ENCODE data around the gene HINFP.

HINFP gene

DNA sequence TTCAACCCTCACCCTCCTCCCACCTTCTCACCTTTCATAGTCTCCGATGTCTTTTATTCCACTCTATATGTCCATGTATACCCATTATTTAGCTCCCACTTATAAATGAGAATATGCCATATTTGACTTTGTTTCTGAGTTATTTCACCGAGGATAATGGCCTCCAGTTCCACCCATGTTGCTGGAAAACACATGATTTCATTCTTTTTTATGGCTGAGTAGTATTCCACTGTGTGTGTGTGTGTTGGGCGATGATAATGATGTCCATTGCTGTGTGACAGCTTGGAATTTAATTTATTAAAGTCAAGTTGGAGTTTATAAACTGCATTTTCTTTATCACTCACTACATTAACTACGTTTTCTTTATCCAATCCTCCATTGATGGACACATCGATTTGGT lies 3.2 kb upstream of the HINFP start:
- no peak overlapping the region for H3K4me2 ChIP-seq (ENCODE audit: low read length, poor library complexity, severe bottlenecking)
- H3K27ac ChIP-seq (ENCODE audit: low read length, poor library complexity, severe bottlenecking): no peak overlapping the region
- H3K4ac ChIP-seq (ENCODE audit: low read depth in 1 of 2, low read length in 2 of 2): no peak overlapping the region
- H2BK120ac ChIP-seq (ENCODE audit: low read depth, low read length): no peak overlapping the region
- H3K79me1 ChIP-seq (replicated peaks; ENCODE audit: low read length, poor library complexity, severe bottlenecking): peaks cover 4% of the 10 kb centered on the region
- H2AK5ac ChIP-seq (ENCODE audit: low read length, severe bottlenecking): no peak overlapping the region
- no peak for DNase-seq
- no peak overlapping the region for H2BK15ac ChIP-seq (ENCODE audit: low read depth, poor library complexity, severe bottlenecking)
- no peaks in the 10 kb centered on the region for H3K27me3 ChIP-seq (ENCODE audit: control insufficient read depth in 1 of 2, insufficient read depth in 1 of 2, low read length in 2 of 2)
- H3K9ac ChIP-seq (ENCODE audit: low read length): no peak overlapping the region
- H3K36me3 ChIP-seq (ENCODE audit: control insufficient read depth in 1 of 2, insufficient read depth in 2 of 2, low read depth in 1 of 2, low read length in 2 of 2): peaks cover 25 to 38% of the 10 kb centered on the region in 2 experiments
- no peak overlapping the region for H2BK12ac ChIP-seq (ENCODE audit: low read length in 2 of 2)
- no peaks in the 10 kb centered on the region for H3K9me3 ChIP-seq (ENCODE audit: control insufficient read depth, low read length)
- H4K91ac ChIP-seq (ENCODE audit: low read length): no peak overlapping the region
- H3K4me3 ChIP-seq (ENCODE audit: insufficient read depth in 1 of 2, low read depth in 1 of 2, low read length in 2 of 2): no peak overlapping the region
- H3K23ac ChIP-seq (ENCODE audit: low read length in 2 of 2): no peak overlapping the region
- no peak overlapping the region for H2BK5ac ChIP-seq (ENCODE audit: low read depth, low read length, poor library complexity, severe bottlenecking)
- H3K14ac ChIP-seq (ENCODE audit: low read length in 2 of 2): no peak overlapping the region
- peaks cover 4% of the 10 kb centered on the region for H3K4me1 ChIP-seq (ENCODE audit: control insufficient read depth, insufficient read depth, low read depth, low read length)
- H4K8ac ChIP-seq (ENCODE audit: low read length): no peak overlapping the region
- no peak overlapping the region for H2AFZ ChIP-seq (ENCODE audit: low read depth, low read length)
- WGBS: 100% methylated on average over 2 of the region's 5 CpGs
- H3K18ac ChIP-seq (ENCODE audit: low read depth in 1 of 2, low read length in 2 of 2): no peak overlapping the region

- Histone ChIP-seq H2AFZ (ENCODE audit: low read depth, low read length) (no peak overlapping the region), H3K4ac (ENCODE audit: low read depth in 1 of 2, low read length in 2 of 2) (no peak overlapping the region), H3K9ac (ENCODE audit: low read length) (no peak overlapping the region), H2BK12ac (ENCODE audit: low read length in 2 of 2) (no peak overlapping the region), H2BK15ac (ENCODE audit: low read depth, poor library complexity, severe bottlenecking) (no peak overlapping the region), H4K8ac (ENCODE audit: low read length) (no peak overlapping the region), H2BK5ac (ENCODE audit: low read depth, low read length, poor library complexity, severe bottlenecking) (no peak overlapping the region), H3K4me3 (ENCODE audit: insufficient read depth in 1 of 2, low read depth in 1 of 2, low read length in 2 of 2) (no peak overlapping the region), H3K18ac (ENCODE audit: low read depth in 1 of 2, low read length in 2 of 2) (no peak overlapping the region), H3K9me3 (ENCODE audit: control insufficient read depth, low read length) (no peaks in the 10 kb centered on the region), H3K36me3 (ENCODE audit: control insufficient read depth in 1 of 2, insufficient read depth in 2 of 2, low read depth in 1 of 2, low read length in 2 of 2) (peaks cover 22 to 34% of the 10 kb centered on the region in 2 experiments), H3K14ac (ENCODE audit: low read length in 2 of 2) (no peak overlapping the region), H2BK120ac (ENCODE audit: low read depth, low read length) (no peak overlapping the region), H4K91ac (ENCODE audit: low read length) (no peak overlapping the region), H3K23ac (ENCODE audit: low read length in 2 of 2) (no peak overlapping the region), H3K27me3 (ENCODE audit: control insufficient read depth in 1 of 2, insufficient read depth in 1 of 2, low read length in 2 of 2) (no peaks in the 10 kb centered on the region), H3K27ac (ENCODE audit: low read length, poor library complexity, severe bottlenecking) (no peak overlapping the region), H2AK5ac (ENCODE audit: low read length, severe bottlenecking) (no peak overlapping the region), H3K4me1 (ENCODE audit: control insufficient read depth, insufficient read depth, low read depth, low read length) (peaks cover 4% of the 10 kb centered on the region), H3K79me1 (replicated peaks; ENCODE audit: low read length, poor library complexity, severe bottlenecking) (peaks cover 5% of the 10 kb centered on the region), H3K4me2 (ENCODE audit: low read length, poor library complexity, severe bottlenecking) (no peak overlapping the region)
- no peak for DNase-seq
- no CpG with 5 or more reads among the region's 1 CpG for WGBS
Measured at GRCh38 chr11:119118946-119119345, 2.4 kb upstream of the HINFP start.

- Histone ChIP-seq H2BK12ac (ENCODE audit: low read length in 2 of 2) (no peak overlapping the region), H3K27me3 (ENCODE audit: control insufficient read depth in 1 of 2, insufficient read depth in 1 of 2, low read length in 2 of 2) (no peaks in the 10 kb centered on the region), H3K79me1 (replicated peaks; ENCODE audit: low read length, poor library complexity, severe bottlenecking) (peaks cover 13% of the 10 kb centered on the region), H4K8ac (ENCODE audit: low read length) (peak overlapping the region; percentile 92), H3K14ac (ENCODE audit: low read length in 2 of 2) (no peak overlapping the region), H3K4ac (ENCODE audit: low read depth in 1 of 2, low read length in 2 of 2) (no peak overlapping the region), H3K4me1 (ENCODE audit: control insufficient read depth, insufficient read depth, low read depth, low read length) (peaks cover 4% of the 10 kb centered on the region), H2AK5ac (ENCODE audit: low read length, severe bottlenecking) (no peak overlapping the region), H2BK5ac (ENCODE audit: low read depth, low read length, poor library complexity, severe bottlenecking) (no peak overlapping the region), H3K4me3 (ENCODE audit: insufficient read depth in 1 of 2, low read depth in 1 of 2, low read length in 2 of 2) (peak overlapping the region in 1 of 2 experiments; percentile 96), H2BK15ac (ENCODE audit: low read depth, poor library complexity, severe bottlenecking) (no peak overlapping the region), H3K4me2 (ENCODE audit: low read length, poor library complexity, severe bottlenecking) (peak overlapping the region; percentile 69), H3K27ac (ENCODE audit: low read length, poor library complexity, severe bottlenecking) (peak overlapping the region; percentile 38), H3K9ac (ENCODE audit: low read length) (peak overlapping the region; percentile 95), H3K9me3 (ENCODE audit: control insufficient read depth, low read length) (no peaks in the 10 kb centered on the region), H3K23ac (ENCODE audit: low read length in 2 of 2) (no peak overlapping the region), H4K91ac (ENCODE audit: low read length) (no peak overlapping the region), H2BK120ac (ENCODE audit: low read depth, low read length) (no peak overlapping the region), H3K18ac (ENCODE audit: low read depth in 1 of 2, low read length in 2 of 2) (no peak overlapping the region), H2AFZ (ENCODE audit: low read depth, low read length) (no peak overlapping the region), H3K36me3 (ENCODE audit: control insufficient read depth in 1 of 2, insufficient read depth in 2 of 2, low read depth in 1 of 2, low read length in 2 of 2) (peaks cover 26 to 38% of the 10 kb centered on the region in 2 experiments)
- 56% methylated on average over 5 of the region's 5 CpGs for WGBS
- no peak for DNase-seq
Measured at GRCh38 chr11:119120639-119121007, 757 bp upstream of the HINFP start.

- peak overlapping the region; percentile 74 for H3K27ac ChIP-seq (ENCODE audit: low read length, poor library complexity, severe bottlenecking)
- H3K36me3 ChIP-seq (ENCODE audit: control insufficient read depth in 1 of 2, insufficient read depth in 2 of 2, low read depth in 1 of 2, low read length in 2 of 2): peaks cover 16 to 37% of the 10 kb centered on the region in 2 experiments
- WGBS: under 1% methylated on average over 20 of the region's 20 CpGs
- H3K4ac ChIP-seq (ENCODE audit: low read depth in 1 of 2, low read length in 2 of 2): no peak overlapping the region
- no peak overlapping the region for H2BK15ac ChIP-seq (ENCODE audit: low read depth, poor library complexity, severe bottlenecking)
- H3K27me3 ChIP-seq (ENCODE audit: control insufficient read depth in 1 of 2, insufficient read depth in 1 of 2, low read length in 2 of 2): no peaks in the 10 kb centered on the region
- H3K9ac ChIP-seq (ENCODE audit: low read length): peak overlapping the region; percentile 97
- peak overlapping the region in 1 of 2 experiments; percentile 69 for H3K18ac ChIP-seq (ENCODE audit: low read depth in 1 of 2, low read length in 2 of 2)
- peaks cover 4% of the 10 kb centered on the region for H3K4me1 ChIP-seq (ENCODE audit: control insufficient read depth, insufficient read depth, low read depth, low read length)
- no peak overlapping the region for H4K91ac ChIP-seq (ENCODE audit: low read length)
- H3K79me1 ChIP-seq (replicated peaks; ENCODE audit: low read length, poor library complexity, severe bottlenecking): peaks cover 19% of the 10 kb centered on the region
- no peak overlapping the region for H2BK5ac ChIP-seq (ENCODE audit: low read depth, low read length, poor library complexity, severe bottlenecking)
- no peak overlapping the region for H2BK120ac ChIP-seq (ENCODE audit: low read depth, low read length)
- DNase-seq: no peak
- no peak overlapping the region for H4K8ac ChIP-seq (ENCODE audit: low read length)
- peak overlapping the region; percentile 90 to 96 for H3K4me3 ChIP-seq (ENCODE audit: insufficient read depth in 1 of 2, low read depth in 1 of 2, low read length in 2 of 2)
- no peak overlapping the region for H2AK5ac ChIP-seq (ENCODE audit: low read length, severe bottlenecking)
- peak overlapping the region; percentile 86 for H2AFZ ChIP-seq (ENCODE audit: low read depth, low read length)
- no peak overlapping the region for H3K23ac ChIP-seq (ENCODE audit: low read length in 2 of 2)
- H3K14ac ChIP-seq (ENCODE audit: low read length in 2 of 2): no peak overlapping the region
- H3K4me2 ChIP-seq (ENCODE audit: low read length, poor library complexity, severe bottlenecking): peak overlapping the region; percentile 82
- no peak overlapping the region for H2BK12ac ChIP-seq (ENCODE audit: low read length in 2 of 2)
- no peaks in the 10 kb centered on the region for H3K9me3 ChIP-seq (ENCODE audit: control insufficient read depth, low read length)
Measured at GRCh38 chr11:119121811-119122124, 388 bp downstream of the HINFP start.

Data from mesenchymal stem cell (in vitro differentiated cells and primary cell).